MG63 (cell line): ENCODE data around the gene TSEN2. TPM values are rescaled to one million over a fixed set of nuclear protein-coding genes. Genes with fewer than 3 reads are reported as not detected.

Experiments
- DNase-seq: peaks from one replicate; pipeline ENCODE4 v3.0.0-alpha.2; 2020
- H3K27me3 ChIP-seq: fragments of 250-450 bp; sonication (Bioruptor Pico); 2 replicates; pipeline ENCODE4 v1.5.1; 2020; ENCODE audit warnings: mild to moderate bottlenecking, moderate library complexity
- H3K36me3 ChIP-seq: fragments of 250-450 bp; sonication (Bioruptor Pico); 2 replicates; pipeline ENCODE4 v1.5.1; 2020; ENCODE audit warnings: mild to moderate bottlenecking, moderate library complexity
- H3K4me3 ChIP-seq: fragments of 250-450 bp; sonication (Bioruptor Pico); 2 replicates; pipeline ENCODE4 v1.5.1; 2020; ENCODE audit warnings: mild to moderate bottlenecking, moderate library complexity
- H3K9me3 ChIP-seq: fragments of 250-450 bp; sonication (Bioruptor Pico); 2 replicates; pipeline ENCODE4 v1.5.1; 2020; ENCODE audit warnings: mild to moderate bottlenecking, moderate library complexity
- total RNA-seq: library from RNA; depleted of rRNA; stranded (reverse); fragments of >200 nt; shearing (Covaris generic); gene quantifications from 2 replicates; pipeline ENCODE4 v1.2.3, GENCODE V29; 2014; ENCODE audit warnings: low replicate concordance; rRNA removed

TSEN2 gene
- 14.5 and 24.5 TPM in 2 replicates for total RNA-seq

- DNase-seq, result peak; percentile 86
- no peaks in the 10 kb centered on the region for H3K27me3 ChIP-seq
- no peaks in the 10 kb centered on the region for H3K36me3 ChIP-seq
- peak within 1 kb of the TSS; percentile 80 for H3K4me3 ChIP-seq
- H3K9me3 ChIP-seq, result no peaks in the 10 kb centered on the region
Measured at GRCh38 chr3:12484198-12484982, at the start of gene TSEN2. TSEN2 (plus strand) TSS chr3:12484480; CDS start chr3:12489801, 5,321 bp downstream.

GRCh38 chr3:12436514-12437220 lies 47.6 kb upstream of the TSEN2 start:
- Histone ChIP-seq H3K9me3 (no peaks in the 10 kb centered on the region; the same call in 1 of the 2 replicates), H3K4me3 (no peak overlapping the region), H3K27me3 (no peaks in the 10 kb centered on the region), H3K36me3 (no peaks in the 10 kb centered on the region)
- DNase-seq, result peak; percentile 31

GRCh38 chr3:12437221-12437605 lies 47.1 kb upstream of the TSEN2 start:
- Histone ChIP-seq H3K4me3 (no peak overlapping the region), H3K9me3 (no peaks in the 10 kb centered on the region; the same call in 1 of the 2 replicates), H3K27me3 (no peaks in the 10 kb centered on the region), H3K36me3 (no peaks in the 10 kb centered on the region)
- no peak for DNase-seq

GRCh38 chr3:12437861-12438260 lies 46.4 kb upstream of the TSEN2 start:
- H3K4me3 ChIP-seq, result no peak overlapping the region
- H3K36me3 ChIP-seq, result no peaks in the 10 kb centered on the region
- no peaks in the 10 kb centered on the region; the same call in 1 of the 2 replicates for H3K9me3 ChIP-seq
- H3K27me3 ChIP-seq, result no peaks in the 10 kb centered on the region
- no peak for DNase-seq

- no peak for DNase-seq
- no peaks in the 10 kb centered on the region for H3K36me3 ChIP-seq
- no peaks in the 10 kb centered on the region for H3K27me3 ChIP-seq
- no peak overlapping the region for H3K4me3 ChIP-seq
- H3K9me3 ChIP-seq, result no peaks in the 10 kb centered on the region
Measured at GRCh38 chr3:12438318-12438717, 46.0 kb upstream of the TSEN2 start.

GRCh38 chr3:12439161-12439940 lies 44.9 kb upstream of the TSEN2 start:
- DNase-seq, result no peak
- H3K27me3 ChIP-seq, result no peaks in the 10 kb centered on the region
- H3K9me3 ChIP-seq, result no peaks in the 10 kb centered on the region
- H3K36me3 ChIP-seq, result no peaks in the 10 kb centered on the region
- H3K4me3 ChIP-seq, result no peak overlapping the region

GRCh38 chr3:12440927-12441714 lies 43.2 kb upstream of the TSEN2 start:
- peak; percentile 84 for DNase-seq
- no peaks in the 10 kb centered on the region for H3K27me3 ChIP-seq

GRCh38 chr3:12442654-12443501 lies 41.4 kb upstream of the TSEN2 start:
- Histone ChIP-seq H3K4me3 (no peak overlapping the region), H3K27me3 (no peaks in the 10 kb centered on the region), H3K36me3 (no peaks in the 10 kb centered on the region), H3K9me3 (no peaks in the 10 kb centered on the region)
- DNase-seq, result no peak

More at GRCh38 chr3:12440927-12441714, 43.2 kb upstream of the TSEN2 start:
- no peaks in the 10 kb centered on the region for H3K9me3 ChIP-seq
- no peak overlapping the region for H3K4me3 ChIP-seq
- no peaks in the 10 kb centered on the region for H3K36me3 ChIP-seq

GRCh38 chr3:12443781-12444522 lies 40.3 kb upstream of the TSEN2 start:
- Histone ChIP-seq H3K36me3 (no peaks in the 10 kb centered on the region), H3K27me3 (no peaks in the 10 kb centered on the region), H3K4me3 (no peak overlapping the region), H3K9me3 (no peaks in the 10 kb centered on the region)
- DNase-seq, result no peak

- no peaks in the 10 kb centered on the region for H3K36me3 ChIP-seq
- H3K4me3 ChIP-seq, result no peak overlapping the region
- no peak for DNase-seq
- H3K9me3 ChIP-seq, result no peaks in the 10 kb centered on the region
- H3K27me3 ChIP-seq, result no peaks in the 10 kb centered on the region
Measured at GRCh38 chr3:12444582-12445471, 39.5 kb upstream of the TSEN2 start.

- H3K4me3 ChIP-seq, result no peak overlapping the region
- no peaks in the 10 kb centered on the region for H3K36me3 ChIP-seq
- no peak for DNase-seq
Measured at GRCh38 chr3:12445523-12446240, 38.6 kb upstream of the TSEN2 start.

GRCh38 chr3:12446298-12446697 lies 38.0 kb upstream of the TSEN2 start:
- Histone ChIP-seq H3K27me3 (no peaks in the 10 kb centered on the region), H3K9me3 (no peaks in the 10 kb centered on the region), H3K4me3 (no peak overlapping the region), H3K36me3 (no peaks in the 10 kb centered on the region)
- no peak for DNase-seq

More at GRCh38 chr3:12445523-12446240, 38.6 kb upstream of the TSEN2 start:
- Histone ChIP-seq H3K27me3 (no peaks in the 10 kb centered on the region), H3K9me3 (no peaks in the 10 kb centered on the region)

GRCh38 chr3:12447075-12447474 lies 37.2 kb upstream of the TSEN2 start:
- no peak for DNase-seq
- Histone ChIP-seq H3K9me3 (no peaks in the 10 kb centered on the region), H3K36me3 (no peaks in the 10 kb centered on the region), H3K27me3 (no peaks in the 10 kb centered on the region), H3K4me3 (no peak overlapping the region)
